K562 (cell line): ENCODE data around the gene SETDB1. TPM values are rescaled to one million over a fixed set of nuclear protein-coding genes. Genes with fewer than 3 reads are reported as not detected.
A peak's percentile ranks its signal among the peaks of the same experiment; 100 is the strongest.

ENCODE experiments used
- ATAC-seq: fragments of 200-7000 bp; cut with Tn5 transposase; 3 replicates; pipeline ENCODE4 v1.9.1; 2020; ENCODE audit warnings: moderate library complexity
- BruUV-seq: library from RNA; stranded (reverse); fragments of 400-500 nt; replicated peaks from 2 replicates; lab custom pipeline; 2021; lab: Mats Ljungman, UMichigan
- CTCF ChIA-PET: fragments of 300-600 bp; formaldehyde crosslinking; extraction: SDS; loops from one replicate; lab custom pipeline; 2021; ENCODE audit warnings: low intra/inter-chr PET ratio; lab: Yijun Ruan, JAX
- POLR2A ChIA-PET: fragments of 300-600, 350-650 bp; sonication (Branson Sonifier 250); formaldehyde crosslinking; extraction: SDS; loops from one replicate; lab custom pipeline; 2021; ENCODE audit warnings: antibody characterized with exemption, inconsistent platforms; lab: Yijun Ruan, JAX
- DNase-seq, 4 experiments: peaks; one replicate each; pipeline versions ENCODE4 v3.0.0 to v3.0.0-alpha.2; 2011 to 2018; ENCODE audit warnings: low spot score in 3 of 4, mixed read lengths in 3 of 4; ENCODE audit errors: extremely low read depth in 1 of 4
- FAIRE-seq: peaks from 2 replicates; lab custom pipeline; 2011; peaks lifted over from hg19 to GRCh38; lab: Jason Lieb, UNC
- H2AFZ ChIP-seq: 2 replicates; pipeline ENCODE4 v1.6.0; 2011; ENCODE audit warnings: low read depth, low read length, control low read depth, inconsistent platforms
- H3K27ac ChIP-seq: fragments of 200-600 bp; 3 replicates; pipeline ENCODE4 v1.8.0; 2011; ENCODE audit warnings: low read depth, mild to moderate bottlenecking, control low read depth, inconsistent platforms, low read length, moderate library complexity, mixed read lengths; ENCODE audit errors: extremely low read depth
- H3K27me3 ChIP-seq, 2 experiments: fragments of 300-600 bp in 1 of 2; 2 replicates in 1 of 2; 3 replicates in 1 of 2; pipeline versions ENCODE4 v1.6.0 to v1.8.0; 2011; ENCODE audit warnings: inconsistent platforms in 2 of 2, low read length in 2 of 2, mild to moderate bottlenecking in 1 of 2, mixed read lengths in 1 of 2, moderate library complexity in 1 of 2; ENCODE audit not compliant: control insufficient read depth in 2 of 2, insufficient read depth in 2 of 2
- H3K36me3 ChIP-seq: fragments of 300-600 bp; 3 replicates; pipeline ENCODE4 v1.8.0; 2011; ENCODE audit warnings: mild to moderate bottlenecking, low read length, inconsistent platforms; ENCODE audit not compliant: control insufficient read depth, insufficient read depth
- H3K4me1 ChIP-seq, 2 experiments: fragments of 200-600 bp in 1 of 2; replicated peaks in 1 of 2; 2 replicates in 1 of 2; 3 replicates in 1 of 2; pipeline versions ENCODE4 v1.5.1 to v1.8.0; 2011; ENCODE audit warnings: inconsistent platforms in 2 of 2, low read length in 2 of 2, mild to moderate bottlenecking in 1 of 2, mixed read lengths in 1 of 2, moderate library complexity in 1 of 2; ENCODE audit not compliant: control insufficient read depth in 2 of 2, insufficient read depth in 2 of 2
- H3K4me2 ChIP-seq: 2 replicates; pipeline ENCODE4 v1.6.1; 2011; ENCODE audit warnings: low read length, control low read depth, inconsistent platforms, mixed read lengths; ENCODE audit not compliant: insufficient read depth
- H3K4me3 ChIP-seq: fragments of 200-600 bp; sonication (generic), shearing (Covaris generic); 2 replicates; pipeline ENCODE4 v1.5.1; 2016; ENCODE audit warnings: control low read depth, inconsistent platforms
- H3K79me2 ChIP-seq: fragments of 200-600 bp; 3 replicates; pipeline ENCODE4 v1.8.0; 2011; ENCODE audit warnings: low read length, inconsistent platforms; ENCODE audit not compliant: control insufficient read depth, insufficient read depth
- H3K9ac ChIP-seq, 2 experiments: 2 replicates each; pipeline versions ENCODE4 v1.6.0 to v1.6.1; 2011; ENCODE audit warnings: low read depth in 2 of 2, low read length in 2 of 2, control low read depth in 1 of 2, inconsistent platforms in 1 of 2, mild to moderate bottlenecking in 1 of 2, mixed read lengths in 1 of 2; ENCODE audit not compliant: insufficient read depth in 1 of 2
- H3K9me1 ChIP-seq: one replicate; pipeline ENCODE4 v1.6.0; 2011; ENCODE audit warnings: inconsistent platforms, mild to moderate bottlenecking, low read length, moderate library complexity; ENCODE audit not compliant: control insufficient read depth, insufficient read depth
- H3K9me3 ChIP-seq: replicated peaks from 2 replicates; pipeline ENCODE4 v1.5.1; 2011; ENCODE audit warnings: low read depth, low read length, inconsistent platforms; ENCODE audit not compliant: control insufficient read depth, insufficient read depth
- H4K20me1 ChIP-seq: replicated peaks from 2 replicates; pipeline ENCODE4 v1.6.1; 2011; ENCODE audit warnings: low read length, inconsistent platforms, mixed read lengths; ENCODE audit not compliant: control insufficient read depth, insufficient read depth
- AFF4 ChIP-seq: sonication (generic); formaldehyde crosslinking; IDR thresholded peaks from 2 replicates; pipeline ENCODE4 v1.8.0; 2023; ENCODE audit warnings: mild to moderate bottlenecking, missing genetic modification reagents
- CREB1 ChIP-seq, 2 experiments: sonication (generic) in 1 of 2; formaldehyde crosslinking in 1 of 2; IDR thresholded peaks; 2 replicates each; pipeline versions ENCODE4 v1.6.1 to v1.8.0; 2012 to 2022; ENCODE audit warnings: inconsistent platforms in 1 of 2, mild to moderate bottlenecking in 1 of 2, missing genetic modification reagents in 1 of 2, moderate library complexity in 1 of 2
- ETV5 ChIP-seq: sonication (generic); formaldehyde crosslinking; IDR thresholded peaks from 2 replicates; pipeline ENCODE4 v1.4.0; 2020; ENCODE audit warnings: low read depth, mild to moderate bottlenecking, missing genetic modification reagents
- HNRNPUL1 ChIP-seq: fragments of 200-400 bp; formaldehyde crosslinking; IDR thresholded peaks from 2 replicates; pipeline ENCODE4 v1.6.1; 2017; ENCODE audit warnings: low read length
- POLR2B ChIP-seq: fragments of 450-650 bp; IDR thresholded peaks from 2 replicates; pipeline ENCODE4 v1.6.1; 2018; ENCODE audit warnings: low read depth; ENCODE audit not compliant: partially characterized antibody
- RFX1 ChIP-seq: fragments of 450-650 bp; IDR thresholded peaks from 2 replicates; pipeline ENCODE4 v1.6.1; 2016; ENCODE audit warnings: mild to moderate bottlenecking, moderate library complexity
- SIN3A ChIP-seq, 2 experiments: fragments of 150-350 bp in 1 of 2; IDR thresholded peaks; 2 replicates each; pipeline ENCODE4 v1.6.1; 2011 to 2016; ENCODE audit warnings: borderline replicate concordance in 2 of 2, low read depth in 2 of 2, low read length in 2 of 2, mild to moderate bottlenecking in 2 of 2, moderate library complexity in 2 of 2; ENCODE audit not compliant: control insufficient read depth in 1 of 2
- TAF9B ChIP-seq: fragments of 450-650 bp; IDR thresholded peaks from 2 replicates; pipeline ENCODE4 v1.6.1; 2018; ENCODE audit warnings: mild to moderate bottlenecking; ENCODE audit not compliant: partially characterized antibody
- TEAD1 ChIP-seq, 2 experiments: fragments of 450-650 bp in 1 of 2; sonication (generic) in 1 of 2; formaldehyde crosslinking; IDR thresholded peaks; 2 replicates each; pipeline versions ENCODE4 v1.4.0 to v1.8.0; 2020 to 2022; ENCODE audit warnings: mild to moderate bottlenecking in 2 of 2, missing genetic modification reagents in 1 of 2
- ZBTB2 ChIP-seq: fragments of 450-650 bp; IDR thresholded peaks from 2 replicates; pipeline ENCODE4 v1.6.1; 2016; ENCODE audit warnings: antibody characterized with exemption
- ZBTB7A ChIP-seq: IDR thresholded peaks from 2 replicates; pipeline ENCODE4 v1.6.1; 2011; ENCODE audit warnings: low read depth, mild to moderate bottlenecking, low read length, moderate library complexity, borderline replicate concordance; ENCODE audit not compliant: control insufficient read depth
- ZC3H4 ChIP-seq: sonication (generic); formaldehyde crosslinking; IDR thresholded peaks from 2 replicates; pipeline ENCODE4 v1.9.0; 2021; ENCODE audit warnings: missing genetic modification reagents, borderline replicate concordance
- ZNF445 ChIP-seq: fragments of 250-450 bp; sonication (Bioruptor Pico); IDR thresholded peaks from 2 replicates; pipeline ENCODE4 v1.4.0; 2020; ENCODE audit warnings: low read depth, mild to moderate bottlenecking, moderate library complexity
- WGBS: fragments of 100-300 bp; shearing (Covaris generic); methylation state at CpG from one replicate; pipeline ENCODE4 v1.1.6; 2016; ENCODE audit warnings: low coverage, mixed read lengths; ENCODE audit not compliant: insufficient coverage; ENCODE audit errors: missing lambda C conversion rate; 5-methylcytosine and 5-hydroxymethylcytosine counted together
- in situ Hi-C: fragments of 300-500 bp; cut with MboI; formaldehyde crosslinking; loops from 4 replicates; pipeline ENCODE4 v1.15.0; 2018; ENCODE audit warnings: inconsistent platforms, mixed read lengths
- intact Hi-C: fragments of 100-400 bp; cut with micrococcal nuclease; formaldehyde crosslinking; loops from 2 replicates; pipeline ENCODE4 v1.14.2; 2022
- polyA plus RNA-seq, 8 experiments: library from polyadenylated mRNA; depleted of rRNA in 4 of 8; stranded (reverse) in 5 of 8; unstranded in 3 of 8; fragments of >200 nt; fragmentation: Nextera tagmentation in 2 of 8; fragmentation: Illumina TruSeq in 1 of 8; extraction: Ambion mirVana in 2 of 8; extraction: Trizol in 1 of 8; gene quantifications; 2 replicates each; pipeline versions ENCODE4 v1.2.1 to v1.2.3, GENCODE V29; 2011 to 2014; ENCODE audit warnings: inconsistent platforms in 1 of 8, missing spikeins in 1 of 8
- total RNA-seq, 7 experiments: library from RNA; depleted of rRNA in 6 of 7; stranded (reverse); fragments of >200 nt in 6 of 7; fragmentation: Illumina TruSeq in 2 of 7; extraction: Trizol in 2 of 7; gene quantifications; 2 replicates each; pipeline versions ENCODE4 v1.2.1 to v1.2.3, GENCODE V29; 2011 to 2021; ENCODE audit warnings: low replicate concordance in 1 of 7

SETDB1 gene
- total and polyA plus RNA-seq, 9 of the 15 experiments (the other 6 are each of a cell fraction or from before 2014, with no cell fraction given), result 21.5 to 64.4 (median 42.0) TPM

DNA sequence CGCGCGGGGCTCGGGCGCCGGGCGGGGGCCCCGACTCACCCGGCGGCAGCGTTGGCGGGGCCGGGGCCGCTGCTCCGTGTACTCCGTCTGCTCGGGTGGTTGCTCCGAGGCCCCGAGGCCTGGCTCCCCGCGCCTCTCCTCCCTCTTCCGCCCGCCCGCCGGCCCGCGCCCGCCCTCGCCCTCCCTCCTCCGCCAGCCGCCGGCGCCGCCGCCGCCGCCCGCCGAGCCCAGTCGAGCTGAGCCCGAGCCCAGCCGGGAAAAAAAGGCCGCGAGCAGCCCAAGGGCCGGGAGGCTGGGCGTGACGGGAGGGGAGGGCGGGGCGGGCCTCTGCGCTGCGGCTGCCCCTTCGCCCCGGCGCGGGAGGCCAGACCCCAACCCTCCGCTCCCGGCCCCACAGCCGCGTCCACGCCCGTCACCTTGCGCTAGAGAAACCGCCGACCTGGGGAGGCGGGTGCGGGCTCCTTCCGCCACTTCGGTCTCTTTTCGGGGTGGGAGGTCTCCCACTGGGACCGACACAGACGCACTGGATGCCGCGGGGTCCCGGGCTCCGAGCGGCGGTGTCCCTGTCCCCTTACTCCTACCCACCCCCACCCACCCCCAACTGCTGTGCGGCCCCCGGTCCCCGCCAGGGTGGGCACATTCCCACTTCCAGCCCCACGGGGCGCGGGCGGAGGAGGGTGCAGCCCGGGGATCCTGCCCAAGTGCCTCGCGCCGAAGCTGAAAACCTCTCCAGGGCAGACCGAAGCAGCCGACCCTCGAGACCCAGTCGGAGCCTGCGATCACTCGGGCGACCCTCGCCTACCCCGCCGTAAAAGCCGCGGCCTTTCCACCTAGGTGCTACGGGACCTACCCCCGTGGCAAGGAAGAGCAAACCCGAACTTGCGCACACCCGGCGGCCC is 48.7 kb downstream of the SETDB1 start, which contains the start of gene CERS2 (continued):
- peak; percentile 27; the same call in 1 of the 2 replicates for TF ChIP-seq CREB1 (IDR thresholded peaks at IDR 0.05)
- peak; percentile 26; the same call in 1 of the 2 replicates for TF ChIP-seq CREB1 (CRISPR knock-in tag; IDR thresholded peaks at IDR 0.05)
- TF ChIP-seq ZC3H4, result peak; percentile 58; the same call in 1 of the 2 replicates
- 0 out of 2 replicates have a peak, but pooled peaks have one; percentile 79 for TF ChIP-seq AFF4

DNA sequence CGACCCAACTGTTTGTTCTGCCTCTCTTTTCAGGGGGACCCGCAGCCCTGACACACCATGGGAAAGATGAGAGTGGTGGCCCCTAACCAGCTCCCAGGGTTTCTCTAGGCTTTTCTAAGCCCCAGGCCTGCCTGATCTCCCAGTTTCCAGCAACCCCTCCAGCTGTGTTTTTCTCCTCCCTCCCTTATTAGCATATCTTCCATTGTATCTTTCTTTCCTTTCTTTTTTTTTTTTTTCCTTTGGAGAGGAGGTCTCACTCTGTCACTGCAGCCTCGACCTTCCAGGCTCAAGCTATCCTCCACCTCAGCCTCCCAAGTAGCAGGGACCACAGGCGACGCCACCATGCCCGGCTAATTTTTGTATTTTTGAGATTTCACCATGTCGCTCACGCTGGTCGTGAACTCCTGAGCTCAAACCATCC is 50.2 kb downstream of the SETDB1 start:
- no peak for ATAC-seq
- no peak for FAIRE-seq
- H3K4me1 ChIP-seq, result peaks cover 50 to 64% of the 10 kb centered on the region in 2 experiments
- ChIA-PET POLR2A (interaction anchor here (0.8 to 4.3 kb wide), 12 partner anchors 9 to 720 kb away, joined by 3 to 58 read pairs (median 3); partner anchors contain the start of genes ARNT and MINDY1), CTCF (interaction anchor here (0.7 kb wide), 1 partner anchor 54 kb away, joined by 5 read pairs; no protein-coding TSS in a partner anchor)
- peak overlapping the region; percentile 63 for H3K4me3 ChIP-seq
- peak overlapping the region; percentile 95 for H3K27ac ChIP-seq
- H3K27me3 ChIP-seq, result no peaks in the 10 kb centered on the region
- H4K20me1 ChIP-seq, result peaks cover 20% of the 10 kb centered on the region
- H3K9me3 ChIP-seq, result no peaks in the 10 kb centered on the region
- H3K9me1 ChIP-seq, result no peaks in the 10 kb centered on the region
- peak overlapping the region; percentile 93 for H3K4me2 ChIP-seq
- peak in 2 of 4 experiments; percentile 49 to 59 for DNase-seq
- no TSS peak for BruUV-seq
- H3K9ac ChIP-seq, result peak overlapping the region; percentile 87 to 88
- intact Hi-C loops (loop anchor here (5.0 to 10.0 kb wide), 3 partner anchors 362 to 429 kb away; partner anchors contain the start of gene ADAMTSL4), in situ Hi-C loops (no loop called here)
- 1% methylated on average over 9 of the region's 9 CpGs for WGBS
- peaks cover 55% of the 10 kb centered on the region for H3K79me2 ChIP-seq
- peaks cover 15% of the 10 kb centered on the region; the same call in 2 of the 3 replicates for H3K36me3 ChIP-seq
- peak overlapping the region; percentile 52 for H2AFZ ChIP-seq
- TF ChIP-seq TEAD1 (CRISPR knock-in tag; IDR thresholded peaks at IDR 0.05), result no peak
- 0 out of 2 replicates have a peak, but pooled peaks have one; percentile 2 for TF ChIP-seq ZBTB2
- peak in 1 of 2 experiments; percentile 59; a peak in 1 of 4 replicates for TF ChIP-seq SIN3A (IDR thresholded peaks at IDR 0.05; ENCODE audit: borderline replicate concordance in 2 of 2, control insufficient read depth in 1 of 2, low read depth in 2 of 2, low read length in 2 of 2)
- peak; percentile 5 for TF ChIP-seq POLR2B
- TF ChIP-seq ETV5 (CRISPR knock-in tag), result no peak
- TF ChIP-seq ZNF445 (CRISPR knock-in tag), result no peak
- peak; percentile 25; the same call in 1 of the 2 replicates for TF ChIP-seq ZBTB7A
- TF ChIP-seq HNRNPUL1, result no peak
- TF ChIP-seq RFX1, result no peak
- TF ChIP-seq TAF9B, result no peak
